NCI-H226 (cell line): Measurements from ENCODE around the gene CCSER1.
"Not testable (repeated sequence)": the region's sequence is repeated elsewhere in the genome, so short reads cannot be mapped to it uniquely, and the experiment has no call there.

Experiments used
- DNase-seq: peaks from one replicate; pipeline ENCODE4 v3.0.0-alpha.2; 2015

CCSER1 gene

DNA sequence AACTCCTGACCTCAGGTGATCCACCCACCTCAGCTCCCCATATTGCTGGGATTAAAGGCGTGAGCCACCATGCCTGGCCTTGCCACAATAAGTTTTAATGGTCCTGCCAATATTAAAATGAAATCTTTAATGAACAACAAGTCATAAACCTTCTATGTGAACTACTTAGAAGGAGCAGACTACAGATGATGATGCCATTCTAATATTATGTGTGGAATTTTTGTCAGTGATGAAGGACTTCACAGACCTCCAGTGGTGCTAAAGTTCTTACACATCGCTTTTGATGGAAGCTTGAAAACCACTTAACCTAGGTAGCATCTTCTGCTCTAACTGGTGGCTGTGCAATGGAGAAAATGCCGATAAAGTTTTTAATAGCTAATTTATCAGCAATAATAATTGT, 331.4 kb downstream of the CCSER1 start:
- DNase-seq: peak; percentile 32

DNA sequence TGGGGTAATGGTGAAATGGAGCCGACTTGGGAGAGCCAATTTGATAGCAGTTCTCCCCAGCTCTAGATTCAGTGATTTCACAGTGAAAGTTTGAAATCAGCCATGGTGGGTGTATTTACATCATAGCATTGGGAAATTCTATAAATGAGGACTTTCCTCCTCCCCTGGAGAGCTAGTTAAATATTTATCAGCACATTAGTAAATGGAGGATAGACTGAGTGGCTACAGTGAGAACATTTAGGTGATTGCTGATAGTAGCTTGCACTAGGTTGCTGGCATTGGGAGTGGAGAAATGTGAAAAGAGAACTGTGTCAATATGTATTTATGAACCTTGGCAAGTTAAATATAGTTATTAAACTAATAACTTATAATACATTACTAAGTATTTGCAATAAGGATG, 347.3 kb downstream of the CCSER1 start:
- DNase-seq: no peak

DNA sequence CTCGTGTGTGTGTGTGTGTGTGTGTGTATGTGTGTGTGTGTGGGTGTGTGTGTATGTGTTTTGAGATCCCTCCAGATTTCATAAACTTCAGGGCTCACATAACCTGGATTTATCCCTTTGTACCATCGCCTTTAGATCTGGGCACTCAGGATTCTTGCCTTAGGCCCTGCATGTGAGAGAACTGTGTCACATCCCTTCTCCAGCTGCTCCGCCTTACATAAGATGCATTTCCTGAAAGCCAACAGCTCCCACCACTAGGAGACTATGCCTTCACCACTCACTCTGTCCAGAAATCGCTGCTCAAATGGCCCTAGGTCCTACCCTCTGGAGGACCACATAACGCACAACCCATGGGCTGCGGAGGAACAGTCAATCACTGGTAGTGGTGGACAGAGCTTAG, 348.8 kb downstream of the CCSER1 start:
- no peak for DNase-seq

DNA sequence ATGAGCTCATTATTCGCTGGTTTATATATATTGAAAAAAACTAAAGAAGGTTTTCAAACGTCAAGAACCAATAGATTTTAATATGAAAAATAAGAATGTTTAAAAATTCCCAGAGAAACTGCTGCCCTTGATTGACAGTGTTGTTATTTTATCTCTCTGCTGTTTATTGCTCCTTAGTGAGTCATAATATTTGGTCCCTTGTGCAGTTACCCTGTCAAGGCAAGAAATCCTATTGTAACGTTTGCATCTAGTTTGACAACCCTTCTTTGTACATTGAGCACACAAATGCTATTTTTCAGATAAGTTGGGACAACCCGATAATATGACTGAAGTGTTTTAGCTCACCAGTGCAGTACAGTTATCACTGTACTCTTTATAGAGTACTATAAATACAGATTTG, 349.4 kb downstream of the CCSER1 start:
- DNase-seq: no peak

DNA sequence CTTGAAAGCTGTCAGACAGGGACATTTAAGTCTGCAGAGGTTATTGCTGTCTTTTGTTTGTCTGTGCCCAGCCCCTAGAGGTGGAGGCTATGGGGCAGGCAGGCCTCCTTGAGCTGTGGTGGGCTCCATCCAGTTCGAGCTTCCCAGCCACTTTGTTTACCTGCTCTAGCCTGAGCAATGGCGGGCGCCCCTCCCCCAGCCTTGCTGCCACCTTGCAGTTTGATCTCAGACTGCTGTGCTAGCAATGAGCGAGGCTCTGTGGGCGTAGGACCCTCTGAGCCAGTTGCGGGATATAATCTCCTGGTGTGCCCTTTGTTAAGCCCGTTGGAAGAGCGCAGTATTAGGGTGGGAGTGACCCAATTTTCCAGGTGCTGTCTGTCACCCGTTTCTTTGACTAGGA, 357.7 kb downstream of the CCSER1 start:
- DNase-seq: not testable (repeated sequence)

DNA sequence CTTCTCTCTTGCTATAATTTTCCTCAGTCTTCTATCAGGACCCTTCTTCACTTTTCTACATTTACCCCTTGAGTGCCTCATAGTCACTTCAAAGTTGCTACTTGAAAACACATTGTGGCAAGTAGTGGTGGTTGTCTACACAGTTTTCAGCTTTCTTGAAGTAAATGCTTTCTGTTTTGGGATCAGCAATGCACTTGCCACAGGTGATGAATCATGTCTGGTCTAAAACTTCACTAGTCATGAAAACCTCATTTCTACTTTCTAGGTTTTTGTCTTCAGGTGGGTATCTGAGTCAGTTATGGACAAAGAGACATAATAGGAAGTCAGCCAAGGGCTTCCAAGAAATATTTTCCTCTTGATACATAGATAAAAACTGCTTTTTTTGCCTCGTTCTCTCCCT, 359.2 kb downstream of the CCSER1 start:
- DNase-seq: no peak

DNA sequence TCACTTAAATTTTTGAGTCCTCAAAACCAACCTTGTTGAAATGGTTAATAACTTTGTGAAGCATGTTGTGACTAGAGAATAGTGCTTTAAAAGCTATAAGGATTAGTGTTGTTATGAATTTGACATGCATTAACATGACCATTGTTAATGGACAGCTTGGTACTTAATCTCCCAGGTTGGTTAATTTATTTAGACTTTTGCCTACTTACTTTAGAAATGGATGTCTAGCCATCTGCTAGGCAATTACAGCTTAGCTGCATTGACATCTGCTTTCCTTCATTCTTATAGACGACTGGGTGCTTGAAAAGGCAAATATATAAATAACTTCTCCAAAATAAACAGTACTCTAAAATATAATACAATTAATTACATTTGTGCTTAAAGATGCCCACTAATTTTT, 368.0 kb downstream of the CCSER1 start:
- DNase-seq: no peak

DNA sequence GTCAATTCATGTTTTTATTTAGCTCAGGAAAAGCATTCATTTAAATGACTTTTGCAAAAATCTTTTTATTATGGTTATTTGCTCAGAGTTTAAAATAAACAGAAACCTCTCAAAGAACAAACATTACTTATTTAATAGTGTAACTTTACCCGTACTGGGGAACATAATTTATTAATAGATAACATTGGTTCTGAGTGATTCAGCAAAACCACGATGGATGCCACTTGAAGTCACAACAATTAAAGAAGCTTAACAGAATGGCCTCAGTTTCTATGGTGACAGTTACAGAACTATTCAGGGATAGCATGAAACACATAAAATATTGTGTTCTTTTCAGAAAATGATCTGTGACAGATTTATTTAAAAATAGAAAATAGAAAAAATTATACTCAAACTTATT, 368.7 kb downstream of the CCSER1 start:
- DNase-seq: no peak

DNA sequence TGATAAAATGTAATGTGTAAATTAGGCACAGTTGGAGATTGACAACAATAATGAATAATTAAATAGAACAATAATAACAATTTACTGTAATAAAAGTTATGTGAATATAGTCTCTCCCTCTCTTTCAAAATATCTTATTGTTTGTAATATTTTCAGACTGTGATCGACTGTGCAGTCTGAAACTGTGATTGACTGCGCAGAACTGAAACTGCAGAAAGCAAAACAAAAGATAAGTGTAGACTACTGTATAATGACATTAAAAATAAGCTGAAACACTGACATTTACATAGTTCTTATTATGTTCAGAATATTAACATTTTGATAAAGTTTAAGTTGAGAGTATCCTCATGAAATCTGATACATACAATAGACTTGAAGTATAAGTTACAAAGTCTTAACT, 371.0 kb downstream of the CCSER1 start:
- no peak for DNase-seq

DNA sequence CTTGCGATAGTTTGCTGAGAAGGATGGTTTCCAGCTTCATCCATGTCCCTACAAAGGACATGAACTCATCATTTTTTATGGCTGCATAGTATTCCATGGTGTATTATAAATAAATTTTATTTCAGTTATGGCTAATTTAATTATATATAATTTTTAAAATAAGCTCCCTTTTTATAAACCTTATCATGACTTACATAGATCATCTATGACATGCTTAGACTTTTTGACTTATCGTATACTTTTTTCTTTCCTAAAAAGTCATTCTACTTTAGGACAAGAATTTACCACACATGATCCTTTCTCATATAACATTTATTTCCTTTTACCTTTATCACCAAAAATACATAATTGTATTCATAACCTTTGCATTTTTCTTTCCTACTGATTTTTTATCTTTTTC, 376.5 kb downstream of the CCSER1 start:
- no peak for DNase-seq

DNA sequence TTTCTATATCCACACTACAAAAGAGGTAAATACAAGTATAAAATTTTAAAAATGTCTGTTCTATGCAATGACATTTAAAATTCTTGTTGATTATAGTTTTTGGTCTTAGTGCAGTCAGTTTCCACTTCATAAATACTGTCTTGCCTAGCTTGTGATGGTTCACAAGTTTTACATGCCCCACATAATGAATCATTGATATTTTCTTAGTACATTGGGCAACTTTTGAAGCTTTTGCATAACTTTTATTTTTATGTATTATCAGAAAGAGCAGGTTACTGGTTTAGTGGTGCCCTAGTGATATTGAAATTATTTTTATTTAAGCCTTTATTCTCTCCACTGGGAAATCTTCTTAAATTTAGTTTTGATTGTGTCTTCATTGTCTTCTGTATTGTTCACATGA, 388.0 kb downstream of the CCSER1 start:
- no peak for DNase-seq

DNA sequence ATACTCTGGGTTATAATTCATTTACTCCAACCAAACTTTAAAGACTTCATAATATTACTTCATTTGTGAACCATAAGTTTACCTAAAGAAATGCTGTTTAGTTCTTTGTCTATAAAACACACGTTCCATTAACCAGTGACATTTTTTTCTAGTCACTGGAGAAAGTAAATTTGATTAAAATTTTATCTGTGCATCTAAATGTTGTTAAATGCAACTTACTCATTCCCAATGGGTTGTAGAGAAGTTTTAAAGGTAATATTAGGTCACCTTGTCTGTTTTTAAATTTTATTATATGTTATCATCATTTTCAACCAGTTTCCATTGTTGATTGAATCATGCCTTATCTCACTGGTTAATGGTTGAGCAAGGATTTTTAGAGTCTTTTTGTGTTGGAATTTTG, 401.4 kb downstream of the CCSER1 start:
- no peak for DNase-seq

DNA sequence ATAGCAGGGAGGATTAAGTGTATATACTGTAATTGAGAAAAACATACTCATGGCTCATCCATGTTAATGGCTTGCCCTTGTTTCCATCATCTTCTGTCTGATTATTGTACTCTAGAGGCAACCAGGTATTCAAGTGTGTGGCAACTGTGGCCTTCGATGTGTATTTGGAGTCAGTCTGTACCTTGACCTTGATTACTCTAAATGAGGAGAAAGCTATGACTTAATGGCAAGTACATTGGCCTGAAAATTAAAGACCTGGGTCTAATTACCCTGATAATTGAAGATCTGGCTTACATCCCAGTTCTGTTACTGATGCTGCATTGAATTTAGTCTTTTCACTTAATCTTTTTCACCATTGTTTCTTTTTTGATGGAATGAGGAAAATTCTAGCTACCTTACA, 409.2 kb downstream of the CCSER1 start:
- DNase-seq: no peak

DNA sequence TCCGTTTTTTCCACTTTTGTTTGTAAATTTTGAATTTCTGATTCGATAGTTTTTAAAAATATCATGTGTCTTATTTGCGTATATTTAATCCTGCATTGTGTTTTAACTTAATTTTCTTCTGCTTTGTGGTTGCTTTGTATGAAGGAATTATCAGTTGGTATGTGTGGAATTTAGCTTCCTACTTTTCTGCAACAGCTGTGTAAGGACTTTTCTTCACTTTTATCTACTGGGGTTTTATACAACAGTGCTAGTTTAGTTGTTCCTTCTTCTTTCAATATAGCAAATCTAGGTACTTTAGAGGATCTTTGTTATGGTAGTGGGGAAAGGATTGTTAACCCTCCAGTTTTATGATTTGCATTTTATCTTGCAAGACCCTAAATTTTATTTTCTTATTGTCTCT, 410.3 kb downstream of the CCSER1 start:
- DNase-seq: peak; percentile 18

DNA sequence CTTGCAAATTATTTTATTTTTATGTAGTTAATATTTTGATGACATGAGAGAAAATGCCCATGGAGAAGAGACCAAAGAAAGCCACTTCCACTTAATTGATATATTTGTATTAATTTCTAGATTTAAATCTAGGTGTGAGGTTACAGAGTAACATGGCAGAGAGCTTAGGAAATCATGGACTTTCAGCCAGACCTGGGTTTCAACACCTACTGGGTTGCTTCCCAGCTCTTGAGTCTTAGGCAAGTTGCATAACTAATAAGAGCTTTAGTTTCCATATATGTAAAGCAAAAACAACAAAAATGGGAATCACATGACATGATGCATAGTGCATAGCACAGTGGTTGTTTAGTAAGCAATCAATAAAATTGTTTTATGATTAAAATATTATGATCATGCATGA, 413.3 kb downstream of the CCSER1 start:
- no peak for DNase-seq

DNA sequence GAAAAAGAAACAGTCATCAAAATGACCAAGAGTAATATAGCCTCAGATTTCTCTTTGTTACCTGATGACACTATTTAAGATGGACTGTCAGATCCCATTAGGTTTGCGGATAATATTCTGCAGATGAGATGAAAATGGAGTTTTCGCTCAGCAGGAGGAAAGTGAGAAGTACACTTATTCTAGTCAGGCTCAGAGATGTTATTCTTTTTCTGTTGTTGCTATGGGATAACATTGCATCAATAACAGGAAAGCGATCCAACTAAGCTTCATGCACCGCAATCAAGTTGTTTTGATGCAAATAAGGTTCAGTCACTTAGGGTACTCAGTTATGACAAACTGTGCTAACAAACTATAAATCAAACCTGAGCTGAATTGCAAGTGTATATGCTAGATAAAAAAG, 415.0 kb downstream of the CCSER1 start:
- DNase-seq: no peak

DNA sequence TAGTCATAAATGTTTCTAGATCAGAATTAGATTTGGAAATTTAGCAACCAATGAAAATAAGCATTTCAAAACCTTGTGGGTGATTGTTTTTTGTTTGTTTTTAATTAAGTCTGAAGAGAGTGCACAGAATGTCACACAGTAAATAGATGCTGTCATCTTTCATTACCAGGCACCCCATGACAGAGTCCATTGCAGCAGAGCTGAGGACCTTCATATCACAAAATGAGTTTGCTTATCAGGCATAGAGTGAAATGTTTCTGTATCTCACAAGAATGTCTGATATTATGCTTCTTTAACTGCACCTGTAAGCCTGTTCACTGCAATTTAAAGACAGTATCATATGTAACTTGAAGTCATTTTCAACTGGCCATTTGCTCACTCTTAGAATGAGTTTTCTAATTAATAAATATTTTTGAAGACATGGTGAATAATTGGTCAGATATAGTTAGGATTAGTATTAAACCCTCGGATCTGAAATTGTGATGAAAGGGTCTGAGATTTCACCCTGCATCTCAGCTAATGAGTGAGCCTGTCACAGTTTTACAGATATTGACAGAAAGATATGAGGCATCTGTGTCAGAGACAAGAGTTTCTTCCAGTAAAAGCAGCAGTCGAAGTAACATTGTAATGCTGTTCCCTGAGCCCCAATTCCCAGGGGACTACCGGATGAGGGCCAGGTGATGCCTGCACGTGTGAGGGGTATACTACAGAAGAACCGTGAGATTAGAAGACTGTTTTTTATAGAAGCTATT, 416.4 kb downstream of the CCSER1 start:
- no peak for DNase-seq

DNA sequence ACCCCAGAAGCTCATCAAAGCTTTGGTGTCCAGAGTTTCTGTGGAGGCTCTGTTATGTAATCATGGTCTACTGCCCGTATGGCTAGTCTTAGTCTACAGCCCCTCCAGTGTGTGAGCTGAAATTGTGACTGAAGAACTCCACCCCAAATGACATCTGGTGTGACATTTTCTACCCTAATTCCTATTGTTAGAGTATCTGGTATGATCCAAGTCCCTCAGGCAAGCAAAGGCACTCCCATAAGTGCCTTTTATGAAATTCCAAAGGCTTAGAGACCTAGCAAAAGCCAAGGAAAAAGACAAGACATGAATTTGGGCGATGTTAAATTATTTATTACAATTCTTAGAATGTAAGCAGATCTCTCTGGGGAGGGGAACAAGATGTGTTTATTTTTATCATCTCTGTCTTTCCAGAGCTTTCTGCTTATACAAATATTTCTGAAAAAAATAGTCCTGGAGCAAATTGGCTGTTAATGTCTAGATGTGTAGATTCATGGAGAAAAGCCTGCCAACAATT, 417.4 kb downstream of the CCSER1 start:
- no peak for DNase-seq

DNA sequence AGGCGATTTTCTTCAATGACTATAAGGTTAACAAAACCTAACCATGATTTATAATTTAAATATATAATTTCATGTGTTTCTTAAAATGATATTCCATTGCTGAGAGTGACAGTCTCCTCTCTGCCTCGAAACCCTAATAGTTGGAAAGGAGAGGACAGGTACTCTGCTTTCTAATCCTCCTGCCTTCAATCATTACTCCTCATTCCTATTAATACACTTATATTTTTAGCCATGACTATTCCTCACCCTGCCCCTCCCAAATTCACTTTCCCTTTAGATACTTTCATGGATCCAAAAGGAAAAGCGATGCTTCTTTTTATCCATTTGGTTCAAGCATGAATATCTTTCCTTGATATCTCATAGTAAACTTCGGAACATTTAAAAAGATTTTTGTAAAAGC, 418.2 kb downstream of the CCSER1 start:
- DNase-seq: no peak

DNA sequence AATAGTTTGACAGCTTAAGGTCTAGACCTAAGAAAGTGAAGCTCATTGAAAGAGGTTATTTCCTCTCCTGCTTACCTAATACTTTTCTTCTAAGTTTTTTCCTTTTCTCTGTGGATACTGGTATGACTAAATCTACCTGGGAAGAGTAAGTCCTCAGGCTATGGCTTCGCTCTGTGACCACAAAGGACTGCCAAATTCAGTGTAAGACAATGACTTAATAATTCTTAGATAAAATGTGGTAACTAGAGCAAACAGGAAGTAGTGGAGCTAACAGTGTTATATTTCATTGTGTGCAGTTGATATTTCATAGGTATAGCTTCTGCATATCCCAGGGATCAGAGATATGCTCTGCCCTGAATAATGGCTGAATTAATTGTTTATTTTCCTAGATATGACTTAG, 418.9 kb downstream of the CCSER1 start:
- DNase-seq: peak; percentile 59

DNA sequence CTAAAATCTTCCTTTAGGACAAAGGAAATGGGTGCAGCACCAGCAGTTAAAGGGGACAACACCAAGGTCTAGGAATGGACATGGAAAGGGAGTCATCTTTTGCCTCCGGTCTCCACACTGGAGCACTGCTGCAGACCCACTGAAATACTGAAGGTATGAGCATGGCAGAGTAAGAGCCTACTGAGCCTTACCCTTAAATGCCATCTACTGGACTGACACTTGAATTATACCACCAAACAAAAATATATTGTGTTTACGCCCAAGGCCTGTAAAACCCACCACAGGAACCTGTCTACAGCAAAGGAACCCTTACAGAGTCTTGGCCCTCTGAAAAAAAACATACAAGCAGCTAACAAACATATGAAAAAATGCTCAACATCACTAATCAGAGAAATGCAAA, 443.4 kb downstream of the CCSER1 start:
- no peak for DNase-seq

DNA sequence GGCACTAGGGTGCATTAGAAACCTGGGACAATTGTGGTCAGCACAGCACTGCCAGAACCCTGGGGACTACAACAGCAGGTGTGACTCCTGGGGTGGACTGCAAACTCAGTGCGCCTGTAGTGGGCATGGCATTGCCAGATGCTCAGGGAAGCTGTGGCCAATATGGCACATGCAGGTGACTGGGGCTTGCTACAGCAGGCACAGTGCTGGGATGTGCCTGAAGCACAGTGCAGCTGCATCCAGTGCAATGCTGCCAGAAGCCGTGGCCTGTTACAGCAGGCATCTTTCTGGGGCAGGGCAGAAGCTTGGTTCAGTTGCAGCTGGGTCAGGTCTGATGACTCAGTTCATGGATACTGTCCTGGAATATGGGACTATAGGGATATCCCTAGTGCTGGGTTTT, 445.8 kb downstream of the CCSER1 start:
- DNase-seq: no peak

DNA sequence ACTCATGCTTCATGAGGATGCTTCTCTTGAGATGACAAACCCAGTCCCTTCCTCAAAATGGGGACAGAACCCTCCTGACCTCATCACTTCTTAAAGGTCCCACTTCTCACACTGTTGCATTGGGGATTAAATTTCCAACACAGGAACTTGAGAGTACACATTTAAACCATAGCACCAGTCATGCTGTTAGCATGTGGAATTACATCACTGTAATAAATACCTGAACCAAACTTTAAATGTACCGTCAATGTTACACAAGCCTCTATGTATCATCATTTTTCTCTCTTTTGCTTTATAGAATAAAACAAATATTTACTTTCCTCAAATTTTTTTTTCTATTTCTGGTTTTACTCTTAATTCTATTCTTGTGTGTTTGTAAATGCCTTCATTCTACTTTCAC, 448.2 kb downstream of the CCSER1 start:
- no peak for DNase-seq

DNA sequence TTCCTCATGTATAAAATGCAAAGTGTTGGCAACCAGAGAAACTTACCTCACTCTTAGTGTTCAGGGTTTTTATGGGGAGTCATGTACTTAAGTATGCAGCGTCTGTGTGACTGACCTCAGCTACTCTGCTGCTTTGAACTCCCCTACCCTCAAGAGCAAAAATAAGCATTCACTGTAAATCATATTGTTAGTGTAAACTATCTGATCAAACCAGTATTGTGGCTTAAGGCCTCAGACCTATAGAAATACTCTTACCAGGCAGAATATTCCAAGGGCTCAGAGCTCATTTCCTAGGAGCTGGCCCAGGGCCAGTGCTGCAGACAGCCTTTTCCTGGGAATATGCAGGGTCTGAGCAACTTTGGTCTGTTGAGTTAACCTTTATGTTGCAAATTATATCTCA, 453.1 kb downstream of the CCSER1 start:
- DNase-seq: no peak

DNA sequence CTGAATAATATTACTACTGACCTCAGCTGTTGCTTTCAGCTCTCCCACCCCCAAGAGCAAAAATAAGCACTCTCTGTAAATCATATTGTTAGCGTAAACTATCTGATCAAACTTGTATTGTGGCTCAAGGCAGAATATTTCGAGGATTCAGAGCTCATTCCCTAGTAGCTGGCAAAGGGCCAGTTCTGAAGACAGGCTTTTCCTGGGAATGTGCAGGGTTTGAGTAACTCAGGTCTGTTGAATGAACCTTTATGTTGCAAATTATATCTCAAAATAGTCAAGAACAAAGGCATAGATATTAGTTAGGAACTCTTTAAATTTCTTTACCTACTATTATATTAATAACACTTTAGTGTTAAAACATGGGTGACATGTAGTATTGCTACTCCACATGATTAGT, 454.9 kb downstream of the CCSER1 start:
- no peak for DNase-seq
